ENCODE results near the gene TSEN15.

Gene TSEN15

DNA sequence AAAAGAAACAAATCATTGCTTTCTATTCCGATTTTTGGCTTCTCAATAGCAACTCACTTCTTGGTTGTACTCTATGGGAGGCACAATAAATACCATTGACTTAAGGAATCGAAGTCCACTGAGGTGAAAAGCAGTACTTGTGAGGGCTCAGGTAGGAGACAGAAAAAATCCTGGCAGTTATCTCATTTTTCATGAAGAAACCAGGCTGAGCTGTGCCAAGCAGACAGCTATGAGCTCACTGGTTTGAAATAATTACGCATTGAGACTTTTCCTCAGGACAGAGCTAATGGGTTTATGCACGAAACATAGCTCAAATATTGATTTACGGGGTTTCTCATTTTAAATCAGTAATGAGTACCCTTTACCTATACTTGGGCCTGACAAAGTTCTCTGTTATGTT is 32.5 kb upstream of the TSEN15 start:
- H3K27ac ChIP-seq (ENCODE audit: low read depth, low read length): no peak overlapping the region
- H3K9ac ChIP-seq (ENCODE audit: low read length in 5 of 5): no peak overlapping the region
- H3K27me3 ChIP-seq (ENCODE audit: control insufficient read depth in 5 of 5, insufficient read depth in 4 of 5, low read length in 5 of 5): peaks cover 0 to 3% (median 0%) of the 10 kb centered on the region in 5 donors
- no peaks in the 10 kb centered on the region for H3K36me3 ChIP-seq (ENCODE audit: control insufficient read depth in 5 of 5, insufficient read depth in 5 of 5, low read length in 5 of 5)
- no peaks in the 10 kb centered on the region for H3K4me1 ChIP-seq (ENCODE audit: control insufficient read depth in 5 of 5, insufficient read depth in 5 of 5, low read length in 5 of 5)
- no peak overlapping the region for H3K4me3 ChIP-seq (ENCODE audit: low read depth in 1 of 5, low read length in 5 of 5)
- H3K9me3 ChIP-seq (ENCODE audit: control insufficient read depth in 5 of 5, low read length in 5 of 5): no peaks in the 10 kb centered on the region

GRCh38 chr1:184019506-184019905 is 32.0 kb upstream of the TSEN15 start:
- Histone ChIP-seq H3K9me3 (ENCODE audit: control insufficient read depth in 5 of 5, low read length in 5 of 5) (no peaks in the 10 kb centered on the region), H3K4me3 (ENCODE audit: low read depth in 1 of 5, low read length in 5 of 5) (no peak overlapping the region), H3K9ac (ENCODE audit: low read length in 5 of 5) (no peak overlapping the region), H3K27ac (ENCODE audit: low read depth, low read length) (no peak overlapping the region), H3K27me3 (ENCODE audit: control insufficient read depth in 5 of 5, insufficient read depth in 4 of 5, low read length in 5 of 5) (peaks cover 0 to 3% (median 0%) of the 10 kb centered on the region in 5 donors), H3K36me3 (ENCODE audit: control insufficient read depth in 5 of 5, insufficient read depth in 5 of 5, low read length in 5 of 5) (no peaks in the 10 kb centered on the region), H3K4me1 (ENCODE audit: control insufficient read depth in 5 of 5, insufficient read depth in 5 of 5, low read length in 5 of 5) (no peaks in the 10 kb centered on the region)

- Histone ChIP-seq H3K27me3 (ENCODE audit: control insufficient read depth in 5 of 5, insufficient read depth in 4 of 5, low read length in 5 of 5) (no peaks in the 10 kb centered on the region), H3K27ac (ENCODE audit: low read depth, low read length) (no peak overlapping the region), H3K9me3 (ENCODE audit: control insufficient read depth in 5 of 5, low read length in 5 of 5) (no peaks in the 10 kb centered on the region), H3K4me1 (ENCODE audit: control insufficient read depth in 5 of 5, insufficient read depth in 5 of 5, low read length in 5 of 5) (no peaks in the 10 kb centered on the region), H3K9ac (ENCODE audit: low read length in 5 of 5) (no peak overlapping the region), H3K4me3 (ENCODE audit: low read depth in 1 of 5, low read length in 5 of 5) (no peak overlapping the region), H3K36me3 (ENCODE audit: control insufficient read depth in 5 of 5, insufficient read depth in 5 of 5, low read length in 5 of 5) (no peaks in the 10 kb centered on the region)
These were observed 31.2 kb upstream of the TSEN15 start for GRCh38 chr1:184020328-184020727.

- Histone ChIP-seq H3K27me3 (ENCODE audit: control insufficient read depth in 5 of 5, insufficient read depth in 4 of 5, low read length in 5 of 5) (no peaks in the 10 kb centered on the region), H3K27ac (ENCODE audit: low read depth, low read length) (no peak overlapping the region)
These were observed 30.7 kb upstream of the TSEN15 start for GRCh38 chr1:184020855-184021254.

DNA sequence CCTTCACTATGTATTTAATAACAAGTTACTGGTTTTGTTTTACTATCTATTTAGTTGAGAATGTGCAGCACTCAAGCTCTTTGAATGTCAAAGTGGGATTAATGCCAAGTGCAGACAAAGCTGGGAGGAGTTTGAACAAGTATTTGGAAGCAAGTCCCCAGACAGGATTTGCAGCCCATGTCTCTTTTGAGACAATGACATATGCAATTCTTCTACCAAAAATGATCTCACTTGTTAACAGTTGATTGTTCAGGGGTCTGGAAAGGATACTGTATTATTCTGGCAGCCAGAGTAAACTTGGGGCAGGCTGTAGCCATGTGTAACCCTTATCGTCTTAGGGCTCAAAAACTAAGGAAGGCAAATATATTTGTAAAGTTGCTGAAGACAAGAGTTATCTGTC is 29.8 kb upstream of the TSEN15 start:
- Histone ChIP-seq H3K27ac (ENCODE audit: low read depth, low read length) (no peak overlapping the region), H3K9me3 (ENCODE audit: control insufficient read depth in 5 of 5, low read length in 5 of 5) (no peaks in the 10 kb centered on the region), H3K4me3 (ENCODE audit: low read depth in 1 of 5, low read length in 5 of 5) (no peak overlapping the region), H3K36me3 (ENCODE audit: control insufficient read depth in 5 of 5, insufficient read depth in 5 of 5, low read length in 5 of 5) (no peaks in the 10 kb centered on the region), H3K9ac (ENCODE audit: low read length in 5 of 5) (no peak overlapping the region), H3K27me3 (ENCODE audit: control insufficient read depth in 5 of 5, insufficient read depth in 4 of 5, low read length in 5 of 5) (peaks cover 0 to under 1% (median 0%) of the 10 kb centered on the region in 5 donors), H3K4me1 (ENCODE audit: control insufficient read depth in 5 of 5, insufficient read depth in 5 of 5, low read length in 5 of 5) (no peaks in the 10 kb centered on the region)

More at GRCh38 chr1:184020855-184021254, 30.7 kb upstream of the TSEN15 start:
- Histone ChIP-seq H3K4me1 (ENCODE audit: control insufficient read depth in 5 of 5, insufficient read depth in 5 of 5, low read length in 5 of 5) (no peaks in the 10 kb centered on the region), H3K9ac (ENCODE audit: low read length in 5 of 5) (no peak overlapping the region), H3K4me3 (ENCODE audit: low read depth in 1 of 5, low read length in 5 of 5) (no peak overlapping the region), H3K36me3 (ENCODE audit: control insufficient read depth in 5 of 5, insufficient read depth in 5 of 5, low read length in 5 of 5) (no peaks in the 10 kb centered on the region), H3K9me3 (ENCODE audit: control insufficient read depth in 5 of 5, low read length in 5 of 5) (no peaks in the 10 kb centered on the region)

GRCh38 chr1:184022668-184023067 is 28.9 kb upstream of the TSEN15 start:
- Histone ChIP-seq H3K4me3 (ENCODE audit: low read depth in 1 of 5, low read length in 5 of 5) (no peak overlapping the region), H3K9ac (ENCODE audit: low read length in 5 of 5) (no peak overlapping the region), H3K27me3 (ENCODE audit: control insufficient read depth in 5 of 5, insufficient read depth in 4 of 5, low read length in 5 of 5) (peaks cover 0 to 4% (median 2%) of the 10 kb centered on the region in 5 donors), H3K36me3 (ENCODE audit: control insufficient read depth in 5 of 5, insufficient read depth in 5 of 5, low read length in 5 of 5) (no peaks in the 10 kb centered on the region), H3K9me3 (ENCODE audit: control insufficient read depth in 5 of 5, low read length in 5 of 5) (no peaks in the 10 kb centered on the region), H3K27ac (ENCODE audit: low read depth, low read length) (no peak overlapping the region), H3K4me1 (ENCODE audit: control insufficient read depth in 5 of 5, insufficient read depth in 5 of 5, low read length in 5 of 5) (no peaks in the 10 kb centered on the region)

- Histone ChIP-seq H3K27me3 (ENCODE audit: control insufficient read depth in 5 of 5, insufficient read depth in 4 of 5, low read length in 5 of 5) (peaks cover 0 to 6% (median 4%) of the 10 kb centered on the region in 5 donors), H3K4me1 (ENCODE audit: control insufficient read depth in 5 of 5, insufficient read depth in 5 of 5, low read length in 5 of 5) (no peaks in the 10 kb centered on the region), H3K9me3 (ENCODE audit: control insufficient read depth in 5 of 5, low read length in 5 of 5) (no peaks in the 10 kb centered on the region), H3K9ac (ENCODE audit: low read length in 5 of 5) (no peak overlapping the region), H3K4me3 (ENCODE audit: low read depth in 1 of 5, low read length in 5 of 5) (no peak overlapping the region), H3K36me3 (ENCODE audit: control insufficient read depth in 5 of 5, insufficient read depth in 5 of 5, low read length in 5 of 5) (no peaks in the 10 kb centered on the region), H3K27ac (ENCODE audit: low read depth, low read length) (no peak overlapping the region)
These were observed 28.4 kb upstream of the TSEN15 start for GRCh38 chr1:184023171-184023570.

DNA sequence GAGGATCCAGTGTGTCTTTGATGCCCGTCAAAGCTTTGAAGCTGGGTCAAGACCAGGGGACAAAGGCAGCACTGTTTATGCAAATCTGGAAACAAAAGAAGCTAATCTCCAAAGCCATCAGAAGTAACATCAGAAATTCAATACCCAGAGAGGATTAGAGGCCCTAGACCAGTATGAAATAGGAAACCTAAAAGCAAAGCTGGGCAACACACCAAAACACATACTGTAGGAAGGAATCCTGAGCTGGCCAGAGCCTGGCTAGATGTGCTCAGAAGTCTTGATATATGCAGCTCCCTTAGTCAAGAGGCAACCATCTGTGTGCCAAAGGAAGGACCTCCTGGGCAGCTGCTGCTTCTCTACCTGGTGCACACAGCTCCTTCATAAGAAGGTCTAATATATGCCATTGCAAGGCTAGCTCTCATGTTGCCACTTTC is 26.3 kb upstream of the TSEN15 start:
- Histone ChIP-seq H3K36me3 (ENCODE audit: control insufficient read depth in 5 of 5, insufficient read depth in 5 of 5, low read length in 5 of 5) (no peaks in the 10 kb centered on the region), H3K4me3 (ENCODE audit: low read depth in 1 of 5, low read length in 5 of 5) (no peak overlapping the region), H3K9me3 (ENCODE audit: control insufficient read depth in 5 of 5, low read length in 5 of 5) (no peaks in the 10 kb centered on the region), H3K27ac (ENCODE audit: low read depth, low read length) (no peak overlapping the region), H3K9ac (ENCODE audit: low read length in 5 of 5) (no peak overlapping the region), H3K27me3 (ENCODE audit: control insufficient read depth in 5 of 5, insufficient read depth in 4 of 5, low read length in 5 of 5) (peaks cover 0 to 7% (median 4%) of the 10 kb centered on the region in 5 donors), H3K4me1 (ENCODE audit: control insufficient read depth in 5 of 5, insufficient read depth in 5 of 5, low read length in 5 of 5) (no peaks in the 10 kb centered on the region)

- no peak overlapping the region for H3K9ac ChIP-seq (ENCODE audit: low read length in 5 of 5)
- H3K4me1 ChIP-seq (ENCODE audit: control insufficient read depth in 5 of 5, insufficient read depth in 5 of 5, low read length in 5 of 5): no peaks in the 10 kb centered on the region
- H3K36me3 ChIP-seq (ENCODE audit: control insufficient read depth in 5 of 5, insufficient read depth in 5 of 5, low read length in 5 of 5): no peaks in the 10 kb centered on the region
- no peaks in the 10 kb centered on the region for H3K9me3 ChIP-seq (ENCODE audit: control insufficient read depth in 5 of 5, low read length in 5 of 5)
- no peak overlapping the region for H3K4me3 ChIP-seq (ENCODE audit: low read depth in 1 of 5, low read length in 5 of 5)
- no peak overlapping the region for H3K27ac ChIP-seq (ENCODE audit: low read depth, low read length)
- peaks cover 0 to 7% (median 4%) of the 10 kb centered on the region in 5 donors for H3K27me3 ChIP-seq (ENCODE audit: control insufficient read depth in 5 of 5, insufficient read depth in 4 of 5, low read length in 5 of 5)
These were observed 23.5 kb upstream of the TSEN15 start for GRCh38 chr1:184027826-184028695.

GRCh38 chr1:184028854-184029623 is 22.5 kb upstream of the TSEN15 start:
- H3K36me3 ChIP-seq (ENCODE audit: control insufficient read depth in 5 of 5, insufficient read depth in 5 of 5, low read length in 5 of 5): no peaks in the 10 kb centered on the region

More at GRCh38 chr1:184028854-184029623, 22.5 kb upstream of the TSEN15 start:
- Histone ChIP-seq H3K27me3 (ENCODE audit: control insufficient read depth in 5 of 5, insufficient read depth in 4 of 5, low read length in 5 of 5) (peaks cover 0 to 9% (median 4%) of the 10 kb centered on the region in 5 donors), H3K4me3 (ENCODE audit: low read depth in 1 of 5, low read length in 5 of 5) (no peak overlapping the region), H3K4me1 (ENCODE audit: control insufficient read depth in 5 of 5, insufficient read depth in 5 of 5, low read length in 5 of 5) (no peaks in the 10 kb centered on the region), H3K27ac (ENCODE audit: low read depth, low read length) (no peak overlapping the region), H3K9me3 (ENCODE audit: control insufficient read depth in 5 of 5, low read length in 5 of 5) (no peaks in the 10 kb centered on the region), H3K9ac (ENCODE audit: low read length in 5 of 5) (no peak overlapping the region)

Measured in subcutaneous abdominal adipose tissue (tissue), 5 donors.